WTC11 (cell line): ENCODE data around the gene ZNF433. TPM values are rescaled to one million over a fixed set of nuclear protein-coding genes. Genes with fewer than 3 reads are reported as not detected.
A peak's percentile ranks its signal among the peaks of the same experiment; 100 is the strongest.

ENCODE experiments used
- ATAC-seq: fragments of 200-7000 bp; cut with Tn5 transposase; 2 replicates; pipeline ENCODE4 v1.10.0; 2021; ENCODE audit warnings: mild to moderate bottlenecking, moderate library complexity
- CTCF ChIA-PET: fragments of 300-600 bp; sonication (Branson Sonifier 250); formaldehyde crosslinking; loops from one replicate; lab custom pipeline; 2021; ENCODE audit warnings: antibody characterized with exemption; lab: Charles Lee
- POLR2A ChIA-PET: fragments of 350-600 bp; sonication (Branson Sonifier 250); formaldehyde crosslinking; loops from one replicate; lab custom pipeline; 2021; ENCODE audit warnings: antibody characterized with exemption; lab: Charles Lee
- DNase-seq: peaks from one replicate; pipeline ENCODE4 v3.0.0; 2021; ENCODE audit warnings: low spot score
- H3K27ac Mint-ChIP-seq: 2 replicates; pipeline ENCODE4 v1.8.0; 2021; ENCODE audit warnings: mixed read lengths
- H3K27me3 Mint-ChIP-seq: 2 replicates; pipeline ENCODE4 v1.8.0; 2021; ENCODE audit warnings: low read depth, mild to moderate bottlenecking, moderate library complexity, mixed read lengths
- H3K36me3 Mint-ChIP-seq: 2 replicates; pipeline ENCODE4 v1.8.0; 2021; ENCODE audit warnings: mixed read lengths
- H3K4me1 Mint-ChIP-seq: 2 replicates; pipeline ENCODE4 v1.8.0; 2022; ENCODE audit warnings: mixed read lengths
- H3K4me3 Mint-ChIP-seq: 2 replicates; pipeline ENCODE4 v1.8.0; 2021; ENCODE audit warnings: mild to moderate bottlenecking, moderate library complexity, mixed read lengths
- H3K9me3 Mint-ChIP-seq: 2 replicates; pipeline ENCODE4 v1.8.0; 2021; ENCODE audit warnings: mixed read lengths
- ATF3 ChIP-seq: sonication (generic); formaldehyde crosslinking; conservative IDR thresholded peaks from 2 replicates; pipeline ENCODE4 v1.8.1; 2022; ENCODE audit warnings: mild to moderate bottlenecking, missing genetic modification reagents
- ATF6 ChIP-seq: sonication (generic); formaldehyde crosslinking; IDR thresholded peaks from 2 replicates; pipeline ENCODE4 v1.8.1; 2023; ENCODE audit warnings: mild to moderate bottlenecking, missing genetic modification reagents
- CBFB ChIP-seq: sonication (generic); formaldehyde crosslinking; IDR thresholded peaks from 2 replicates; pipeline ENCODE4 v1.8.1; 2022; ENCODE audit warnings: mild to moderate bottlenecking, low read depth, missing genetic modification reagents
- E2F1 ChIP-seq: sonication (generic); formaldehyde crosslinking; IDR thresholded peaks from 2 replicates; pipeline ENCODE4 v1.8.0; 2022; ENCODE audit warnings: mild to moderate bottlenecking, missing genetic modification reagents
- ELF4 ChIP-seq: sonication (generic); formaldehyde crosslinking; IDR thresholded peaks from 2 replicates; pipeline ENCODE4 v1.8.1; 2022; ENCODE audit warnings: low read depth, mild to moderate bottlenecking, moderate library complexity, missing genetic modification reagents
- ERG ChIP-seq: fragments of 250-450 bp; sonication (Bioruptor Pico); IDR thresholded peaks from 2 replicates; pipeline ENCODE4 v1.8.0; 2021; ENCODE audit warnings: mild to moderate bottlenecking
- FOXJ3 ChIP-seq: sonication (generic); formaldehyde crosslinking; IDR thresholded peaks from 2 replicates; pipeline ENCODE4 v1.9.0; 2021; ENCODE audit warnings: missing genetic modification reagents, mild to moderate bottlenecking, borderline replicate concordance
- FOXP1 ChIP-seq: sonication (generic); formaldehyde crosslinking; IDR thresholded peaks from 2 replicates; pipeline ENCODE4 v1.8.0; 2022; ENCODE audit warnings: missing genetic modification reagents, mild to moderate bottlenecking, moderate library complexity, borderline replicate concordance
- FOXP4 ChIP-seq: sonication (generic); formaldehyde crosslinking; IDR thresholded peaks from 2 replicates; pipeline ENCODE4 v1.8.0; 2022; ENCODE audit warnings: mild to moderate bottlenecking, missing genetic modification reagents
- GRHL2 ChIP-seq: fragments of 250-450 bp; sonication (Bioruptor Pico); IDR thresholded peaks from 2 replicates; pipeline ENCODE4 v1.8.0; 2022; ENCODE audit warnings: mild to moderate bottlenecking, moderate library complexity; ENCODE audit not compliant: insufficient replicate concordance, severe bottlenecking
- GTF2I ChIP-seq: fragments of 250-450 bp; sonication (Bioruptor Pico); conservative IDR thresholded peaks from 2 replicates; pipeline ENCODE4 v1.4.0; 2021; ENCODE audit warnings: mild to moderate bottlenecking
- KAT7 ChIP-seq: sonication (generic); formaldehyde crosslinking; IDR thresholded peaks from 2 replicates; pipeline ENCODE4 v1.8.1; 2023; ENCODE audit warnings: missing genetic modification reagents, mild to moderate bottlenecking, borderline replicate concordance
- MAX ChIP-seq: sonication (generic); formaldehyde crosslinking; IDR thresholded peaks from 2 replicates; pipeline ENCODE4 v1.8.0; 2022; ENCODE audit warnings: mild to moderate bottlenecking, missing genetic modification reagents
- NR1H2 ChIP-seq: sonication (generic); formaldehyde crosslinking; IDR thresholded peaks from 2 replicates; pipeline ENCODE4 v1.9.0; 2021; ENCODE audit warnings: mild to moderate bottlenecking, moderate library complexity, missing genetic modification reagents
- RORB ChIP-seq: fragments of 250-450 bp; sonication (Bioruptor Pico); IDR thresholded peaks from 2 replicates; pipeline ENCODE4 v1.9.0; 2021; ENCODE audit warnings: mild to moderate bottlenecking
- SMAD4 ChIP-seq: sonication (generic); formaldehyde crosslinking; IDR thresholded peaks from 2 replicates; pipeline ENCODE4 v1.8.0; 2022; ENCODE audit warnings: mild to moderate bottlenecking, missing genetic modification reagents
- SOX15 ChIP-seq: fragments of 250-450 bp; sonication (Bioruptor Pico); IDR thresholded peaks from 2 replicates; pipeline ENCODE4 v1.9.0; 2021; ENCODE audit warnings: mild to moderate bottlenecking
- SP1 ChIP-seq: sonication (generic); formaldehyde crosslinking; conservative IDR thresholded peaks from 2 replicates; pipeline ENCODE4 v1.8.1; 2022; ENCODE audit warnings: missing genetic modification reagents
- STAT6 ChIP-seq: sonication (generic); formaldehyde crosslinking; conservative IDR thresholded peaks from 2 replicates; pipeline ENCODE4 v1.8.1; 2023; ENCODE audit warnings: mild to moderate bottlenecking, low read depth, missing genetic modification reagents, moderate library complexity
- TEAD1 ChIP-seq: sonication (generic); formaldehyde crosslinking; IDR thresholded peaks from 2 replicates; pipeline ENCODE4 v1.8.0; 2022; ENCODE audit warnings: mild to moderate bottlenecking, missing genetic modification reagents
- TP53 ChIP-seq: sonication (generic); formaldehyde crosslinking; IDR thresholded peaks from 2 replicates; pipeline ENCODE4 v1.8.1; 2023; ENCODE audit warnings: mild to moderate bottlenecking, missing genetic modification reagents
- ZNF121 ChIP-seq: sonication (generic); formaldehyde crosslinking; IDR thresholded peaks from 2 replicates; pipeline ENCODE4 v1.8.0; 2023; ENCODE audit warnings: missing genetic modification reagents
- ZNF219 ChIP-seq: sonication (generic); formaldehyde crosslinking; IDR thresholded peaks from 2 replicates; pipeline ENCODE4 v1.8.0; 2023; ENCODE audit warnings: missing genetic modification reagents, mild to moderate bottlenecking, borderline replicate concordance
- ZNF416 ChIP-seq: fragments of 250-450 bp; sonication (Bioruptor Pico); IDR thresholded peaks from 2 replicates; pipeline ENCODE4 v1.9.0; 2021; ENCODE audit warnings: mild to moderate bottlenecking, inconsistent platforms
- total RNA-seq: library from RNA; stranded (reverse); gene quantifications from 3 replicates; pipeline ENCODE4 v1.2.3, GENCODE V29; 2021
- TF ChIP-seq, protein P1 (sequence below): fragments of 250-450 bp; sonication (Bioruptor Pico); IDR thresholded peaks from 2 replicates; pipeline ENCODE4 v1.9.0; 2021; ENCODE audit warnings: mild to moderate bottlenecking
- TF ChIP-seq, protein P2 (sequence below): sonication (generic); formaldehyde crosslinking; IDR thresholded peaks from 2 replicates; pipeline ENCODE4 v1.8.1; 2023; ENCODE audit warnings: mild to moderate bottlenecking, missing genetic modification reagents, moderate library complexity

The ZNF433 gene
- total RNA-seq, 1 experiment from 2014 or later, result 2.9 TPM

GRCh38 chr19:12052497-12053169, 17.2 kb upstream of the ZNF433 start, which contains the start of gene ZNF878:
TSS of gene ZNF878 (minus strand) at chr19:12052961. CDS start at chr19:12052801, 160 bp downstream.
- Mint-ChIP-seq H3K27ac (peak within 1 kb of the TSS; percentile 98), H3K27me3 (peaks cover 2% of the 10 kb centered on the region; the same call in 1 of the 2 replicates), H3K36me3 (peaks cover 28% of the 10 kb centered on the region), H3K4me1 (peaks cover 18% of the 10 kb centered on the region), H3K4me3 (peak within 1 kb of the TSS; percentile 91), H3K9me3 (peaks cover 7% of the 10 kb centered on the region)
- POLR2A ChIA-PET, result interaction anchor here (0.5 to 3.6 kb wide), 16 partner anchors 13 to 255 kb away, joined by 3 to 34 read pairs (median 5); partner anchors contain the start of genes ZNF136, ZNF20, ZNF433 and ZNF763
- DNase-seq, result peak; percentile 99
- CTCF ChIA-PET, result interaction anchor here (0.7 to 2.5 kb wide), 18 partner anchors 12 to 255 kb away, joined by 3 to 20 read pairs (median 7); partner anchors contain the start of genes ZNF20, ZNF433, ZNF700 and ZNF763
- peak; percentile 98 for ATAC-seq
- TF ChIP-seq ZNF121 (no peak), KAT7 (no peak; the same call in 1 of the 2 replicates), CBFB (no peak), STAT6 (no peak), E2F1 (CRISPR knock-in tag) (no peak), NR1H2 (CRISPR knock-in tag) (no peak), ZNF219 (no peak), GRHL2 (no peak), ELF4 (CRISPR knock-in tag) (no peak), ATF6 (CRISPR knock-in tag) (no peak), SP1 (CRISPR knock-in tag) (peak; percentile 90), FOXP1 (peak; percentile 52; the same call in 1 of the 2 replicates), GTF2I (CRISPR knock-in tag) (no peak), TP53 (CRISPR knock-in tag) (peak; percentile 80; the same call in 1 of the 2 replicates), FOXP4 (CRISPR knock-in tag) (0 out of 2 replicates have a peak, but pooled peaks have one; percentile 60), ERG (no peak), SMAD4 (CRISPR knock-in tag) (no peak), TEAD1 (CRISPR knock-in tag) (no peak; the same call in 1 of the 2 replicates), RORB (CRISPR knock-in tag) (no peak), ZNF416 (CRISPR knock-in tag) (no peak), FOXJ3 (CRISPR knock-in tag) (no peak), ATF3 (CRISPR knock-in tag) (no peak), MAX (CRISPR knock-in tag) (peak; percentile 78), SOX15 (CRISPR knock-in tag) (no peak)
- TF ChIP-seq, protein P1, sequence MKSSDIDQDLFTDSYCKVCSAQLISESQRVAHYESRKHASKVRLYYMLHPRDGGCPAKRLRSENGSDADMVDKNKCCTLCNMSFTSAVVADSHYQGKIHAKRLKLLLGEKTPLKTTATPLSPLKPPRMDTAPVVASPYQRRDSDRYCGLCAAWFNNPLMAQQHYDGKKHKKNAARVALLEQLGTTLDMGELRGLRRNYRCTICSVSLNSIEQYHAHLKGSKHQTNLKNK, result no peak
- TF ChIP-seq, protein P2, sequence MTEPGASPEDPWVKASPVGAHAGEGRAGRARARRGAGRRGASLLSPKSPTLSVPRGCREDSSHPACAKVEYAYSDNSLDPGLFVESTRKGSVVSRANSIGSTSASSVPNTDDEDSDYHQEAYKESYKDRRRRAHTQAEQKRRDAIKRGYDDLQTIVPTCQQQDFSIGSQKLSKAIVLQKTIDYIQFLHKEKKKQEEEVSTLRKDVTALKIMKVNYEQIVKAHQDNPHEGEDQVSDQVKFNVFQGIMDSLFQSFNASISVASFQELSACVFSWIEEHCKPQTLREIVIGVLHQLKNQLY (CRISPR knock-in tag), result no peak
